Endothelial cell of umbilical vein (primary cell): ENCODE data around the gene PRDX5. TPM values are rescaled to one million over a fixed set of nuclear protein-coding genes. Genes with fewer than 3 reads are reported as not detected.
"Not testable (repeated sequence)": the region's sequence is repeated elsewhere in the genome, so short reads cannot be mapped to it uniquely, and the experiment has no call there.

Experiments used
- BruUV-seq: library from RNA; stranded (reverse); fragments of 400-500 nt; replicated peaks from 2 replicates; lab custom pipeline; 2021; lab: Mats Ljungman, UMichigan
- CTCF ChIA-PET: fragments of 300-600, 350-600 bp; sonication (Branson Sonifier 250); formaldehyde crosslinking; loops from one replicate; lab custom pipeline; 2021; ENCODE audit warnings: antibody characterized with exemption, inconsistent platforms; lab: Charles Lee
- POLR2A ChIA-PET: fragments of 300-600, 350-600 bp; sonication (Branson Sonifier 250); formaldehyde crosslinking; loops from one replicate; lab custom pipeline; 2021; ENCODE audit warnings: antibody characterized with exemption, inconsistent platforms; lab: Charles Lee
- DNase-seq: peaks from one replicate; pipeline ENCODE4 v3.0.0-alpha.2; 2011; ENCODE audit warnings: low read depth, low spot score
- FAIRE-seq: peaks from 2 replicates; lab custom pipeline; 2011; peaks lifted over from hg19 to GRCh38; lab: Jason Lieb, UNC
- H2AFZ ChIP-seq: 2 replicates; pipeline ENCODE4 v1.6.0; 2012; ENCODE audit warnings: low read depth, low read length, control low read depth, inconsistent platforms
- H3K27ac ChIP-seq: 2 replicates; pipeline ENCODE4 v1.5.1; 2011; ENCODE audit warnings: low read depth, mild to moderate bottlenecking, control low read depth, low read length, moderate library complexity; ENCODE audit not compliant: insufficient read depth
- H3K27me3 ChIP-seq, 2 experiments: 2 replicates each; pipeline versions ENCODE4 v1.6.0 to v1.6.1; 2011; ENCODE audit warnings: low read length in 2 of 2, mixed read lengths in 1 of 2; ENCODE audit not compliant: control insufficient read depth in 2 of 2, insufficient read depth in 2 of 2
- H3K36me3 ChIP-seq, 2 experiments: 2 replicates in 1 of 2; 3 replicates in 1 of 2; pipeline ENCODE4 v1.5.1; 2011; ENCODE audit warnings: low read length in 2 of 2, mild to moderate bottlenecking in 1 of 2, moderate library complexity in 1 of 2; ENCODE audit not compliant: control insufficient read depth in 2 of 2, insufficient read depth in 2 of 2; ENCODE audit errors: extremely low read depth in 1 of 2
- H3K4me1 ChIP-seq: 3 replicates; pipeline ENCODE4 v1.5.1; 2011; ENCODE audit warnings: mild to moderate bottlenecking, low read length; ENCODE audit not compliant: control insufficient read depth, insufficient read depth; ENCODE audit errors: extremely low read depth
- H3K4me2 ChIP-seq: 2 replicates; pipeline ENCODE4 v1.6.1; 2011; ENCODE audit warnings: low read length, control low read depth, mixed read lengths; ENCODE audit not compliant: insufficient read depth
- H3K4me3 ChIP-seq, 3 experiments: fragments of 200-600 bp in 1 of 3; sonication (generic), shearing (Covaris generic) in 1 of 3; replicated peaks in 1 of 3; 2 replicates each; pipeline ENCODE4 v1.5.1; 2011 to 2016; ENCODE audit warnings: control low read depth in 3 of 3, low read length in 3 of 3, mild to moderate bottlenecking in 2 of 3, inconsistent platforms in 1 of 3, low read depth in 1 of 3, moderate library complexity in 1 of 3; ENCODE audit not compliant: insufficient read depth in 1 of 3
- H3K79me2 ChIP-seq: 2 replicates; pipeline ENCODE4 v1.6.0; 2012; ENCODE audit warnings: low read length, inconsistent platforms; ENCODE audit not compliant: control insufficient read depth, insufficient read depth
- H3K9ac ChIP-seq: replicated peaks from 2 replicates; pipeline ENCODE3; 2011; ENCODE audit warnings: low read length, control low read depth; ENCODE audit not compliant: insufficient read depth; ENCODE audit errors: extremely low read depth
- H3K9me1 ChIP-seq: replicated peaks from 3 replicates; pipeline ENCODE4 v1.6.0; 2011; ENCODE audit warnings: mild to moderate bottlenecking, low read length; ENCODE audit not compliant: control insufficient read depth, insufficient read depth; ENCODE audit errors: extremely low read depth
- H3K9me3 ChIP-seq: replicated peaks from 2 replicates; pipeline ENCODE4 v1.5.1; 2012; ENCODE audit warnings: low read length, inconsistent platforms; ENCODE audit not compliant: control insufficient read depth, insufficient read depth
- H4K20me1 ChIP-seq: replicated peaks from 2 replicates; pipeline ENCODE3; 2011; ENCODE audit warnings: mild to moderate bottlenecking, low read length; ENCODE audit not compliant: control insufficient read depth, insufficient read depth; ENCODE audit errors: extremely low read depth
- EZH2 ChIP-seq: IDR thresholded peaks from 2 replicates; pipeline ENCODE4 v1.6.1; 2012; ENCODE audit warnings: borderline replicate concordance, low read depth, mild to moderate bottlenecking, moderate library complexity, low read length, inconsistent platforms; ENCODE audit not compliant: severe bottlenecking
- FOS ChIP-seq: IDR thresholded peaks from 2 replicates; pipeline ENCODE4 v1.6.1; 2011; ENCODE audit warnings: mild to moderate bottlenecking, low read length, moderate library complexity, borderline replicate concordance; ENCODE audit not compliant: insufficient read depth
- GATA2 ChIP-seq: IDR thresholded peaks from 2 replicates; pipeline ENCODE4 v1.7.0; 2011; ENCODE audit warnings: low read depth, mild to moderate bottlenecking, moderate library complexity, mixed read lengths, low read length; ENCODE audit not compliant: insufficient read length, insufficient read depth
- JUN ChIP-seq: IDR thresholded peaks from 2 replicates; pipeline ENCODE4 v1.6.1; 2011; ENCODE audit warnings: borderline replicate concordance, low read depth; ENCODE audit not compliant: insufficient read length, insufficient read depth
- MYC ChIP-seq: IDR thresholded peaks from one replicate; pipeline ENCODE4 v1.6.1; 2011; ENCODE audit warnings: mild to moderate bottlenecking, low read depth, low read length
- POLR2A ChIP-seq: IDR thresholded peaks from 2 replicates; pipeline ENCODE4 v1.6.1; 2012; ENCODE audit warnings: low read depth, mild to moderate bottlenecking, control low read depth, low read length
- POLR2AphosphoS5 ChIP-seq: IDR thresholded peaks from 2 replicates; pipeline ENCODE4 v1.6.1; 2012; ENCODE audit warnings: low read depth, mild to moderate bottlenecking, control low read depth, low read length, moderate library complexity; ENCODE audit not compliant: insufficient read depth
- dilution Hi-C: fragments of 300-500 bp; cut with MboI; formaldehyde crosslinking; loops from one replicate; pipeline ENCODE4 v1.15.0; 2019; ENCODE audit warnings: low sequenced_read_pairs; ENCODE audit not compliant: extremely low pct_ligation_motif_present
- intact Hi-C: fragments of 100-400 bp; cut with micrococcal nuclease; formaldehyde crosslinking; loops from one replicate; pipeline ENCODE4 v1.10.0; 2022
- polyA plus RNA-seq, 4 experiments: library from polyadenylated mRNA; depleted of rRNA in 3 of 4; stranded (reverse) in 3 of 4; unstranded in 1 of 4; fragments of >200 nt; gene quantifications; 2 replicates each; pipeline versions ENCODE4 v1.2.1 to v1.2.3, GENCODE V29; 2011 to 2012; ENCODE audit warnings: missing spikeins in 1 of 4
- total RNA-seq: library from RNA; stranded (reverse); gene quantifications from 2 replicates; pipeline ENCODE4 v1.2.3, GENCODE V29; 2021
- TF ChIP-seq, protein P1 (sequence below): IDR thresholded peaks from 2 replicates; pipeline ENCODE4 v1.6.1; 2011; ENCODE audit not compliant: insufficient read depth, insufficient read length
- TF ChIP-seq, protein P2 (sequence below), 2 donors: IDR thresholded peaks; 1 replicate in 1 of 2; 2 replicates in 1 of 2; pipeline ENCODE4 v1.5.1; 2011; ENCODE audit warnings: low read length in 2 of 2, mild to moderate bottlenecking in 2 of 2, moderate library complexity in 2 of 2, control low read depth in 1 of 2, inconsistent platforms in 1 of 2, low read depth in 1 of 2; ENCODE audit not compliant: insufficient read depth in 1 of 2; ENCODE audit errors: extremely low read depth in 1 of 2

Gene PRDX5
- total and polyA plus RNA-seq, 2 donors (not counting 3 experiments of a cell fraction or from before 2014, with no cell fraction given): 199 to 709 TPM

DNA sequence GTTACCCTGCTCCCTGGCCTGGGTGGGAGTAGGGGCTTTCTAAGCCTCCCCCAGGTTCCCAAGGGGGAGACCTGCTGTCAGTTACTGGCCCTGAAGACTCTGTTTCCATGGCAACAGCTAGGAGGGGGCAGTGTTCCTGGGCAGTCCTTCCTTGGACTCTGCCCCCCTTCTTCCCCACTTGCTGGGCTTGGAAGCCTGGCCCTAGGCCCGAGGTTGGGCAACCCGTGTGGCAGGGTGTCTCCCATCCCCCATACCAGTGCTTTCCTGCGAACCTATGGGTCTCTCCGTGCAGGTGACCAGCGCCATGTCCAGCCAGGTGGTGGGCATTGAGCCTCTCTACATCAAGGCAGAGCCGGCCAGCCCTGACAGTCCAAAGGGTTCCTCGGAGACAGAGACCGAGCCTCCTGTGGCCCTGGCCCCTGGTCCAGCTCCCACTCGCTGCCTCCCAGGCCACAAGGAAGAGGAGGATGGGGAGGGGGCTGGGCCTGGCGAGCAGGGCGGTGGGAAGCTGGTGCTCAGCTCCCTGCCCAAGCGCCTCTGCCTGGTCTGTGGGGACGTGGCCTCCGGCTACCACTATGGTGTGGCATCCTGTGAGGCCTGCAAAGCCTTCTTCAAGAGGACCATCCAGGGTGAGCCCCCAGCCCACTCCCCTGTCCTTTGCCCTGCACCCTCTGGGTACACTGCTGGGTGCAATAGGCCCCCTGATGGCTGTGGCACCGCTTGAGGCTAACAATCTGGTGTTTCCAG is 10.9 kb upstream of the PRDX5 start:
- POLR2A ChIA-PET: no interaction called here
- no peak overlapping the region for H3K27ac ChIP-seq

DNA sequence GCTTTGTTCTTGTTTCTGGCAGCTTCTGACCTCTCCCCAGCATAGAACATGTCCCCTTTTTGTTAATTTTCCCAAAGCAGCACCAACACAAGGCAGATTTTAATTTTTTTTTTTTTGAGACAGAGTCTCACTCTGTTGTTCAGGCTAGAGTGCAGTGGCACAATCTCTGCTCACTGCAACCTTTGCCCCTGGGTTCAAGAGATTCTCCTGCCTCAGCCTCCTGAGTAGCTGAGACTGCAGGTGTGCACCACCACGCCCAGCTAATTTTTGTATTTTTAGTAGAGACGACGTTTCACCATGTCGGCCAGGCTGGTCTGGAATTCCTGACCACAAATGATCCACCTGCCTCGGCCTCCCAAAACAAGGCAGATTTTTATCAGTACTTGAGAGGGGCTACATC is 10.1 kb upstream of the PRDX5 start:
- intact Hi-C loops, POLR2A ChIA-PET: not testable (repeated sequence)

More for the DNA sequence above, 10.9 kb upstream of the PRDX5 start:
- H3K36me3 ChIP-seq: no peaks in the 10 kb centered on the region
- no peaks in the 10 kb centered on the region for H3K27me3 ChIP-seq
- peaks cover 10% of the 10 kb centered on the region for H3K79me2 ChIP-seq
- dilution Hi-C loops: no loop called here
- H2AFZ ChIP-seq: no peak overlapping the region
- H3K9ac ChIP-seq: no peak overlapping the region
- TF ChIP-seq FOS: no peak
- TF ChIP-seq, protein P1, sequence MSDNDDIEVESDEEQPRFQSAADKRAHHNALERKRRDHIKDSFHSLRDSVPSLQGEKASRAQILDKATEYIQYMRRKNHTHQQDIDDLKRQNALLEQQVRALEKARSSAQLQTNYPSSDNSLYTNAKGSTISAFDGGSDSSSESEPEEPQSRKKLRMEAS: no peak
- no peak for TF ChIP-seq POLR2A
- no peak for TF ChIP-seq MYC
- TF ChIP-seq GATA2: no peak
- no peak for TF ChIP-seq POLR2AphosphoS5
- no peak for TF ChIP-seq JUN
- TF ChIP-seq, protein P2, sequence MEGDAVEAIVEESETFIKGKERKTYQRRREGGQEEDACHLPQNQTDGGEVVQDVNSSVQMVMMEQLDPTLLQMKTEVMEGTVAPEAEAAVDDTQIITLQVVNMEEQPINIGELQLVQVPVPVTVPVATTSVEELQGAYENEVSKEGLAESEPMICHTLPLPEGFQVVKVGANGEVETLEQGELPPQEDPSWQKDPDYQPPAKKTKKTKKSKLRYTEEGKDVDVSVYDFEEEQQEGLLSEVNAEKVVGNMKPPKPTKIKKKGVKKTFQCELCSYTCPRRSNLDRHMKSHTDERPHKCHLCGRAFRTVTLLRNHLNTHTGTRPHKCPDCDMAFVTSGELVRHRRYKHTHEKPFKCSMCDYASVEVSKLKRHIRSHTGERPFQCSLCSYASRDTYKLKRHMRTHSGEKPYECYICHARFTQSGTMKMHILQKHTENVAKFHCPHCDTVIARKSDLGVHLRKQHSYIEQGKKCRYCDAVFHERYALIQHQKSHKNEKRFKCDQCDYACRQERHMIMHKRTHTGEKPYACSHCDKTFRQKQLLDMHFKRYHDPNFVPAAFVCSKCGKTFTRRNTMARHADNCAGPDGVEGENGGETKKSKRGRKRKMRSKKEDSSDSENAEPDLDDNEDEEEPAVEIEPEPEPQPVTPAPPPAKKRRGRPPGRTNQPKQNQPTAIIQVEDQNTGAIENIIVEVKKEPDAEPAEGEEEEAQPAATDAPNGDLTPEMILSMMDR (IDR thresholded peaks at IDR 0.05; ENCODE audit: extremely low read depth in 1 of 2, insufficient read depth in 1 of 2, low read depth in 1 of 2, low read length in 2 of 2): no peak
- TF ChIP-seq EZH2: no peak
- BruUV-seq: no TSS peak
- no peaks in the 10 kb centered on the region for H3K9me3 ChIP-seq
- H3K4me2 ChIP-seq: no peak overlapping the region
- peaks cover 6% of the 10 kb centered on the region for H3K4me1 ChIP-seq
- DNase-seq: no peak
- no peaks in the 10 kb centered on the region for H3K9me1 ChIP-seq
- no peaks in the 10 kb centered on the region for H4K20me1 ChIP-seq
- FAIRE-seq: no peak
- intact Hi-C loops: no loop called here
- CTCF ChIA-PET: interaction anchor here (0.7 to 6.7 kb wide), 6 partner anchors 10 to 101 kb away, joined by 3 to 413 read pairs (median 4); partner anchors contain the start of genes FERMT3, PRDX5 and TRMT112
- H3K4me3 ChIP-seq: no peak overlapping the region

More for the DNA sequence above, 10.1 kb upstream of the PRDX5 start:
- DNase-seq, H3K27me3 ChIP-seq, H3K9ac ChIP-seq, dilution Hi-C loops, H3K27ac ChIP-seq, H3K9me3 ChIP-seq, H3K79me2 ChIP-seq, H3K4me3 ChIP-seq, H3K4me2 ChIP-seq, H2AFZ ChIP-seq, FAIRE-seq, H4K20me1 ChIP-seq, H3K9me1 ChIP-seq, H3K36me3 ChIP-seq, H3K4me1 ChIP-seq: not testable (repeated sequence)
- TSS peak; percentile 28 for BruUV-seq
- CTCF ChIA-PET: interaction anchor here (1.3 to 5.6 kb wide), 3 partner anchors 10 to 48 kb away, joined by 3 to 52 read pairs (median 4); partner anchors contain the start of genes PRDX5 and TRMT112
